OCI-LY3 (cell line): Measurements from ENCODE around the gene MRAS.

ENCODE experiments used
- H2AFZ ChIP-seq: fragments of 200-600, 300-600 bp; shearing (Covaris generic); 2 replicates; pipeline ENCODE4 v1.6.0; 2014; ENCODE audit warnings: antibody characterized with exemption, low read depth, low read length
- H3K27ac ChIP-seq: fragments of 200-600, 300-600 bp; sonication (generic); 2 replicates; pipeline ENCODE4 v1.5.1; 2014; ENCODE audit warnings: mild to moderate bottlenecking, low read length, moderate library complexity, mixed read lengths
- H3K27me3 ChIP-seq: fragments of 200-600, 300-600 bp; sonication (generic); 2 replicates; pipeline ENCODE4 v1.6.1; 2014; ENCODE audit warnings: low read depth, low read length, mixed read lengths
- H3K36me3 ChIP-seq: fragments of 200-600, 300-600 bp; sonication (generic); replicated peaks from 2 replicates; pipeline ENCODE3; 2014; ENCODE audit warnings: low read depth, low read length, mixed read lengths
- H3K4me1 ChIP-seq: fragments of 300-600, 200-600 bp; sonication (generic); 2 replicates; pipeline ENCODE4 v1.6.1; 2014; ENCODE audit warnings: low read length, mixed read lengths
- H3K4me2 ChIP-seq: fragments of 200-600, 300-600 bp; sonication (generic); 2 replicates; pipeline ENCODE4 v1.6.1; 2014; ENCODE audit warnings: low read length, mixed read lengths
- H3K4me3 ChIP-seq: fragments of 300-600, 200-600 bp; sonication (generic); 2 replicates; pipeline ENCODE4 v1.5.1; 2014; ENCODE audit warnings: antibody characterized with exemption, mild to moderate bottlenecking, low read length, moderate library complexity
- H3K79me2 ChIP-seq: fragments of 300-600, 200-600 bp; shearing (Covaris generic); 2 replicates; pipeline ENCODE4 v1.6.1; 2014; ENCODE audit warnings: mild to moderate bottlenecking, low read length, mixed read lengths
- H3K9ac ChIP-seq: fragments of 300-600, 200-600 bp; shearing (Covaris generic); 2 replicates; pipeline ENCODE4 v1.6.0; 2014; ENCODE audit warnings: mild to moderate bottlenecking, low read length, moderate library complexity
- H3K9me3 ChIP-seq: fragments of 200-600, 300-600 bp; shearing (Covaris generic); 2 replicates; pipeline ENCODE4 v1.6.1; 2014; ENCODE audit warnings: low read length, mixed read lengths; ENCODE audit not compliant: insufficient read depth
- H4K20me1 ChIP-seq: fragments of 200-600, 300-600 bp; sonication (generic); 2 replicates; pipeline ENCODE4 v1.6.1; 2016; ENCODE audit warnings: low read length, mixed read lengths; ENCODE audit not compliant: insufficient read depth
- EZH2phosphoT487 ChIP-seq: fragments of 200-600 bp; shearing (Covaris generic); IDR thresholded peaks from 2 replicates; pipeline ENCODE4 v1.6.1; 2018; ENCODE audit warnings: antibody characterized with exemption, mixed run types, low read depth
- TF ChIP-seq, protein P1 (sequence below): fragments of 200-600, 300-600 bp; sonication (generic); IDR thresholded peaks from 2 replicates; pipeline ENCODE4 v1.5.1; 2014; ENCODE audit warnings: antibody characterized with exemption, low read length, low read depth

The MRAS gene

DNA sequence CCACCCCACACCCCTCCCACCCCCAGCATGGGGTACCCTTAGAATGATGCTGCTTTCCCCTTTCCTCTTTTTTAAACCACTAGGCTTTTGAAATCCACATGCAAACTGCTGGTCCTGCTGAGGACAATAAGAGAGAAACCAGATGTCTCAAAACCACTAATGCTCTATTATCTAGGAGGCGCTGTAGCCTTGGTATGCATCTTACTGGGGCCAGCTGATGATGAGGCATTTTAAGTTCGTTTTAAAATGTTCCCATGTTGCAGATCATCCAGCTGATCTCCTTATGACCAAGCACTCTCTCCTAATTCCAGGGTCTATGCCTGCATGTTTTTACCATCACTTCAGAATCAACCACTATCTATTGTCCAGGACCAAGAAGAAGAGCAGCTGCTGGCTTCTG lies 20.0 kb upstream of the MRAS start:
- no peaks in the 10 kb centered on the region for H3K9me3 ChIP-seq
- no peak overlapping the region for H2AFZ ChIP-seq
- H3K27ac ChIP-seq, result no peak overlapping the region
- TF ChIP-seq EZH2phosphoT487, result no peak
- TF ChIP-seq, protein P1, sequence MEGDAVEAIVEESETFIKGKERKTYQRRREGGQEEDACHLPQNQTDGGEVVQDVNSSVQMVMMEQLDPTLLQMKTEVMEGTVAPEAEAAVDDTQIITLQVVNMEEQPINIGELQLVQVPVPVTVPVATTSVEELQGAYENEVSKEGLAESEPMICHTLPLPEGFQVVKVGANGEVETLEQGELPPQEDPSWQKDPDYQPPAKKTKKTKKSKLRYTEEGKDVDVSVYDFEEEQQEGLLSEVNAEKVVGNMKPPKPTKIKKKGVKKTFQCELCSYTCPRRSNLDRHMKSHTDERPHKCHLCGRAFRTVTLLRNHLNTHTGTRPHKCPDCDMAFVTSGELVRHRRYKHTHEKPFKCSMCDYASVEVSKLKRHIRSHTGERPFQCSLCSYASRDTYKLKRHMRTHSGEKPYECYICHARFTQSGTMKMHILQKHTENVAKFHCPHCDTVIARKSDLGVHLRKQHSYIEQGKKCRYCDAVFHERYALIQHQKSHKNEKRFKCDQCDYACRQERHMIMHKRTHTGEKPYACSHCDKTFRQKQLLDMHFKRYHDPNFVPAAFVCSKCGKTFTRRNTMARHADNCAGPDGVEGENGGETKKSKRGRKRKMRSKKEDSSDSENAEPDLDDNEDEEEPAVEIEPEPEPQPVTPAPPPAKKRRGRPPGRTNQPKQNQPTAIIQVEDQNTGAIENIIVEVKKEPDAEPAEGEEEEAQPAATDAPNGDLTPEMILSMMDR, result peak; percentile 53
- no peak overlapping the region for H3K9ac ChIP-seq
- no peaks in the 10 kb centered on the region for H4K20me1 ChIP-seq
- peak overlapping the region; percentile 84 for H3K4me3 ChIP-seq
- H3K36me3 ChIP-seq, result no peaks in the 10 kb centered on the region
- peaks cover 15% of the 10 kb centered on the region for H3K4me1 ChIP-seq
- H3K4me2 ChIP-seq, result peak overlapping the region; percentile 97
- H3K79me2 ChIP-seq, result no peaks in the 10 kb centered on the region
- peaks cover 31% of the 10 kb centered on the region for H3K27me3 ChIP-seq

- Histone ChIP-seq H3K4me1 (peaks cover 15% of the 10 kb centered on the region), H3K36me3 (no peaks in the 10 kb centered on the region), H3K4me3 (peak within 1 kb of the TSS; percentile 84), H3K9ac (peak within 1 kb of the TSS; percentile 55), H2AFZ (peak within 1 kb of the TSS; percentile 86), H4K20me1 (no peaks in the 10 kb centered on the region), H3K9me3 (no peaks in the 10 kb centered on the region), H3K27me3 (peaks cover 39% of the 10 kb centered on the region), H3K79me2 (no peaks in the 10 kb centered on the region), H3K27ac (no peak within 1 kb of the TSS), H3K4me2 (peak within 1 kb of the TSS; percentile 97)
- TF ChIP-seq EZH2phosphoT487, result no peak
- TF ChIP-seq, protein P1, result peak; percentile 66
Observed at GRCh38 chr3:138329127-138329983, 19.0 kb upstream of the MRAS start, which contains the start of gene NME9. Gene NME9 (minus strand): TSS chr3:138329851. CDS start chr3:138329335, 516 bp downstream.

DNA sequence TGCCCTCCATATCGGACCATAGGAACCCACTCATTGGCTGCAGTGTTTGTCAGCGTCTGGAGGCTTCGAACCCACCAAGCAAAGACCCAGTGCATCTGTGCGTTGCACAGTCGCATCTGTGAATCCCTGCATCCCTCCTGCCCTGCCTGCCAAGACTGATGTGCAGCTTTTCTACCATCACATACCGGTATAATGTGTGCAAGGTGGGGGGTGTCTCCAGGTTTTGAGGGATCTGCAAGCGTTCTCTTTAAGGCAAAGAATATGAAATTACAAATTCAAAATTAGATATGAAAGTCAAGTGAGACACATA lies 18.4 kb upstream of the MRAS start:
- H2AFZ ChIP-seq, result 0 out of 2 replicates have a peak overlapping the region, but pooled peaks have one; percentile 86
- no peaks in the 10 kb centered on the region for H3K9me3 ChIP-seq
- H3K27ac ChIP-seq, result no peak overlapping the region
- peaks cover 44% of the 10 kb centered on the region for H3K27me3 ChIP-seq
- TF ChIP-seq, protein P1, result no peak
- TF ChIP-seq EZH2phosphoT487, result no peak
- H3K4me3 ChIP-seq, result peak overlapping the region; percentile 84
- no peaks in the 10 kb centered on the region for H3K36me3 ChIP-seq
- no peaks in the 10 kb centered on the region for H4K20me1 ChIP-seq
- no peaks in the 10 kb centered on the region for H3K79me2 ChIP-seq
- peak overlapping the region; percentile 97 for H3K4me2 ChIP-seq
- no peak overlapping the region for H3K9ac ChIP-seq
- peaks cover 15% of the 10 kb centered on the region for H3K4me1 ChIP-seq

DNA sequence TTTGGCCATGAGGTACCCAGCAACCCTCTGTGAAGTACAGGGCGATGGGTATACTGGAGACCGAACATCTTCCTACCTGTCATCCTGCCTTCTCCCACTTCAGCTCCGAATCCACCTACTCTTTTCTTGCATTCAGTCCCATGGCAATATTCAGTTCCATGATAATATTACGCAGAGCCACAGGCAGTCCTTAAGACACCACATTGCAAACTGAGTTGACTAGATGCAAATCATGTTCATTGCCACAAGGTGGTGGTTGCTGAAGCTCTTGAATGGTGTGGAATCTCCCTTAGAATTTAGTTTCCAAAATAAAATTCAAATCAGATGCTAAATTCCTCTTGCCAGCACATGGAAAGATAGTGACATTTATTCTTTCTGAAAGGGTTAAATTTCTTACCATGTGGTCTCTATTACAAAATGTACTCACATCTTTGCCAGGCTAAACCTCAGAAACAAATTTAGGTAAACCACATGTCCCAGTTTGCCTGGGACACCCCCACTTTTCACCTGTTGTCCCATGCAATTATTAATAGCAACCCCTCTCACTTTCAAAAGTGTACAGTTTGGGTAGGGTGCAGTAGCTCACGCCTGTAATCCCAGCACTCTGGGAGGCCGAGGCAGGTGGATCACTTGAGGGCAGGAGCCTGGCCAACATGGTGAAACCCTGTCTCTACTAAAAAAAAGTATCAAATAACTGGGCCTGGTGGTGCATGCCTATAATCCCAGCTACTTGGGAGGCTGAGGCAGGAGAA lies 17.1 kb upstream of the MRAS start:
- H3K79me2 ChIP-seq, result no peaks in the 10 kb centered on the region
- H3K4me3 ChIP-seq, result no peak overlapping the region
- H3K9me3 ChIP-seq, result no peaks in the 10 kb centered on the region
- no peaks in the 10 kb centered on the region for H3K36me3 ChIP-seq
- H2AFZ ChIP-seq, result no peak overlapping the region
- peaks cover 50% of the 10 kb centered on the region for H3K27me3 ChIP-seq
- no peaks in the 10 kb centered on the region for H4K20me1 ChIP-seq
- no peak overlapping the region for H3K4me2 ChIP-seq
- no peak for TF ChIP-seq EZH2phosphoT487
- TF ChIP-seq, protein P1, result peak; percentile 21; the same call in 1 of the 2 replicates
- peaks cover 15% of the 10 kb centered on the region for H3K4me1 ChIP-seq
- no peak overlapping the region for H3K27ac ChIP-seq
- H3K9ac ChIP-seq, result no peak overlapping the region
